Osteocyte (in vitro differentiated cells): ENCODE measurements around the gene APOBEC2. TPM values are rescaled to one million over a fixed set of nuclear protein-coding genes. Genes with fewer than 3 reads are reported as not detected.
"Not testable (repeated sequence)": the region's sequence is repeated elsewhere in the genome, so short reads cannot be mapped to it uniquely, and the experiment has no call there.

ENCODE experiments used
- DNase-seq: peaks from one replicate; pipeline ENCODE4 v3.0.0; 2021; ENCODE audit warnings: mixed read lengths; ENCODE audit not compliant: unreplicated experiment; ENCODE audit errors: extremely low spot score
- H3K27ac Mint-ChIP-seq: one replicate; pipeline ENCODE4 v1.8.0; 2021; ENCODE audit warnings: mild to moderate bottlenecking, mixed read lengths; ENCODE audit not compliant: unreplicated experiment
- H3K27me3 Mint-ChIP-seq: one replicate; pipeline ENCODE4 v1.8.0; 2021; ENCODE audit warnings: mixed read lengths; ENCODE audit not compliant: unreplicated experiment
- H3K36me3 Mint-ChIP-seq: one replicate; pipeline ENCODE4 v1.8.0; 2021; ENCODE audit warnings: mixed read lengths; ENCODE audit not compliant: unreplicated experiment
- H3K4me1 Mint-ChIP-seq: one replicate; pipeline ENCODE4 v1.8.0; 2021; ENCODE audit warnings: mixed read lengths; ENCODE audit not compliant: unreplicated experiment
- H3K4me3 Mint-ChIP-seq: one replicate; pipeline ENCODE4 v1.8.0; 2021; ENCODE audit warnings: mild to moderate bottlenecking, moderate library complexity, mixed read lengths; ENCODE audit not compliant: unreplicated experiment
- H3K9me3 Mint-ChIP-seq: one replicate; pipeline ENCODE4 v1.8.0; 2021; ENCODE audit warnings: mixed read lengths; ENCODE audit not compliant: unreplicated experiment
- CTCF ChIP-seq: fragments of 200-600 bp; sonication (generic); IDR thresholded peaks from 2 replicates; pipeline ENCODE4 v1.5.0; 2021; ENCODE audit warnings: antibody characterized with exemption, mild to moderate bottlenecking, moderate library complexity
- long read RNA-seq: library from polyadenylated mRNA; unstranded; transcript quantifications from one replicate; pipeline ENCODE4 v2.0.0, GENCODE V29; 2021
- total RNA-seq: library from RNA; stranded (reverse); gene quantifications from 2 replicates; pipeline ENCODE4 v1.2.1, GENCODE V29; 2021

APOBEC2 gene
- total RNA-seq: not detected in 2 replicates
- long read RNA-seq: 0 reads

- no peaks in the 10 kb centered on the region for H3K27me3 Mint-ChIP-seq
- no peak for TF ChIP-seq CTCF
These were observed at the start of gene APOBEC2 for GRCh38 chr6:41053041-41053440. Gene APOBEC2 (plus strand): TSS chr6:41053202. CDS start chr6:41053348, 146 bp downstream.

DNA sequence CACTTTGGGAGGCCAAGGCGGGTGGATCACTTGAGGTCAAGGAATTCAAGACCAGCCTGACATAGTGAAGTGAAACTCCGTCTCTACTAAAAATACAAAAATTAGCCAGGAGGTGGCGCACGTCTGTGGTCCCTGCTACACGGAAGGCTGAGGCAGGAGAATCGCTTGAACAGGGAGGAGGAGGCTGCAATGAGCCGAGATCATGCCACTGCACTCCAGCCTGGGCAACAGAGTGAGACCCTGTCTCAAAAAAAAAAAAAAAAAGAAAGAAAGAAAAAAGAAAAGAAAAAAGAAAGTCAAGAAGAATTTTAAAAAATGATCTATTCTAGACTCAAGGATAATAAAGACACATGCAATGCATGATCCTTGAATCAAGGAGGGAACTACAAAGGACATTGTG lies 46.8 kb upstream of the APOBEC2 start:
- not testable (repeated sequence) for H3K27ac Mint-ChIP-seq, DNase-seq, H3K36me3 Mint-ChIP-seq, H3K4me1 Mint-ChIP-seq, H3K4me3 Mint-ChIP-seq, H3K9me3 Mint-ChIP-seq
- H3K27me3 Mint-ChIP-seq: peaks cover 56% of the 10 kb centered on the region
- peak; percentile 77 for TF ChIP-seq CTCF

More at GRCh38 chr6:41053041-41053440, at the start of gene APOBEC2:
- no peaks in the 10 kb centered on the region for H3K36me3 Mint-ChIP-seq
- no peak for DNase-seq
- no peak within 1 kb of the TSS for H3K4me3 Mint-ChIP-seq
- H3K9me3 Mint-ChIP-seq: no peaks in the 10 kb centered on the region
- peaks cover 12% of the 10 kb centered on the region for H3K4me1 Mint-ChIP-seq
- H3K27ac Mint-ChIP-seq: no peak within 1 kb of the TSS

- H3K4me1 Mint-ChIP-seq, H3K27ac Mint-ChIP-seq, DNase-seq, H3K4me3 Mint-ChIP-seq, H3K36me3 Mint-ChIP-seq, H3K9me3 Mint-ChIP-seq: not testable (repeated sequence)
- peaks cover 52% of the 10 kb centered on the region for H3K27me3 Mint-ChIP-seq
These were observed 46.0 kb upstream of the APOBEC2 start for GRCh38 chr6:41006980-41007379.

DNA sequence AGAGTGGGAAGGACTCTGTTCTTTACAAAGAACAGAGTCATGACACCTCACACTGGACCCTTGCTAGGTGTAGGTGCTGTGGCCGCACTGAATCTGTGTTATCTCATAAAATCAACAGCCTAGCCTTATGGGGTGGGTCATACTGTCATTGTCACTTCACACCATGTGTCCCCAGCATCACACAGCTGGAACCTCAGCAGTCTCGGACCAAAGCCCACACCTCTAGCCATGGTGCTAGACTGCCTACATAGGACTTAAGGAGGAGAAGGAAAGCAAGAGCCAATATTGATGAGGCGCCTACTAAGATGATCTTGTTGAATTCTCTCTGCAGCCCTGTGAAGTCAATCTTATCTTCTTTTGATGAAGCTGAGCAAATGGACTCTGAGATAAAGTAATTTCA lies 45.0 kb upstream of the APOBEC2 start:
- no peak overlapping the region for H3K4me3 Mint-ChIP-seq
- no peak for DNase-seq
- H3K27ac Mint-ChIP-seq: no peak overlapping the region
- H3K27me3 Mint-ChIP-seq: peaks cover 44% of the 10 kb centered on the region
- H3K4me1 Mint-ChIP-seq: no peaks in the 10 kb centered on the region
- TF ChIP-seq CTCF: no peak
- H3K36me3 Mint-ChIP-seq: no peaks in the 10 kb centered on the region
- H3K9me3 Mint-ChIP-seq: no peaks in the 10 kb centered on the region

DNA sequence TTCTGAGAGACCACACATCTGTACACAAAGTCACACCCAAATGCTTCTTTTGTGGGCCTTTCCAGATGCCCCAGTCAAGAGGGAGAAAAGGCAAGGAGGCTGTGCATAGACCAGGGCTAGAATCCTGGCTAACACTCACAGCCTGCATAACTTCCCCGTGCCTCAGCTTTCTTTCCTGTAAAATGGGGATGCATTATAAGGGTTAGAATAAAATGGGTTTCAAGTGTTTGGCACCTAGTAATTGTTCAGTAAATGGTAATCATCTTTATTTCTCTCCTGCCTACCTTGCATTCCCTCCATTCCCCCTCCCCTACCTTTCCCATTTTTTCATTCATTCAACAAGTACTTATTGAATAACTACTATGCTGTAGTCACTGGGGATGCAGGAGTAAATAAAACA lies 43.3 kb upstream of the APOBEC2 start:
- Mint-ChIP-seq H3K27ac (no peak overlapping the region), H3K4me3 (no peak overlapping the region), H3K36me3 (no peaks in the 10 kb centered on the region), H3K4me1 (no peaks in the 10 kb centered on the region), H3K27me3 (peaks cover 31% of the 10 kb centered on the region), H3K9me3 (no peaks in the 10 kb centered on the region)
- no peak for TF ChIP-seq CTCF
- no peak for DNase-seq

DNA sequence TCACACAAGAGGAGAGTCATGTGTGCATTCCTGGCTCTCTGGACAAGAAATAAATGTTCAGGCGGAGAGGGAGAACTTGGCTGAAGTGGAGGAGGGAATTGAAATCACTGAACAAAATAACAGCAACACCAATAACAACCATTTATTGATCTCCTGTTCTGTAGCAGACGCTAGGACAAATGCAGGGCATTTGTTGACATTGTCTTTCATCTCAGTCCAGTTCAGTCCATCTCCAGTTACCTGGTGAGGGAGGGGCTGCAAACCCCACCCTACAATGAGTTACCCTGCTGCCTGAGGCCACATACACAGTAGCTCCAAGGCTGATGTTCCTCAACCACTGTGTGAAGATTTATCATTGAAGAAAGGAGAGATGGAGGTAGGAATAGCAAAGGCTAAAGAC lies 41.3 kb upstream of the APOBEC2 start:
- no peak for TF ChIP-seq CTCF
- peaks cover 22% of the 10 kb centered on the region for H3K27me3 Mint-ChIP-seq
- no peaks in the 10 kb centered on the region for H3K4me1 Mint-ChIP-seq
- no peaks in the 10 kb centered on the region for H3K36me3 Mint-ChIP-seq
- no peak overlapping the region for H3K4me3 Mint-ChIP-seq
- no peak overlapping the region for H3K27ac Mint-ChIP-seq
- DNase-seq: no peak
- no peaks in the 10 kb centered on the region for H3K9me3 Mint-ChIP-seq
